ENCODE measurements around the gene COL4A6. TPM values are rescaled to one million over a fixed set of nuclear protein-coding genes. Genes with fewer than 3 reads are reported as not detected.
"Not testable (repeated sequence)": the region's sequence is repeated elsewhere in the genome, so short reads cannot be mapped to it uniquely, and the experiment has no call there.

COL4A6 gene
- not detected in 2 replicates for total RNA-seq (2014; rRNA removed; shearing (Covaris generic); ENCODE audit: low replicate concordance)

- Histone ChIP-seq H3K27ac (ENCODE audit: low read length) (no peak within 1 kb of the TSS), H3K9ac (ENCODE audit: low read length) (no peak within 1 kb of the TSS), H3K9me2 (replicated peaks; ENCODE audit: insufficient read depth, low read length) (no peaks in the 10 kb centered on the region), H3K79me2 (ENCODE audit: low read length) (no peaks in the 10 kb centered on the region), H3K27me3 (ENCODE audit: low read length) (no peaks in the 10 kb centered on the region), H3K4me1 (ENCODE audit: low read length) (no peaks in the 10 kb centered on the region), H3K4me3 (ENCODE audit: low read length) (no peak within 1 kb of the TSS), H3K36me3 (ENCODE audit: insufficient read depth, low read length) (no peaks in the 10 kb centered on the region), H3K4me2 (ENCODE audit: low read depth, low read length, poor library complexity, severe bottlenecking) (no peak within 1 kb of the TSS), H2AFZ (ENCODE audit: low read length) (no peak within 1 kb of the TSS), H4K20me1 (ENCODE audit: insufficient read depth, low read depth, low read length) (no peaks in the 10 kb centered on the region), H3K9me3 (ENCODE audit: low read length) (no peaks in the 10 kb centered on the region)
- no peak for DNase-seq
Measured at GRCh38 chrX:108438110-108438623, at the start of gene COL4A6. COL4A6 (minus strand) TSS chrX:108438422; CDS start chrX:108438196, 226 bp downstream.

- H3K36me3 ChIP-seq (ENCODE audit: insufficient read depth, low read length) = no peaks in the 10 kb centered on the region
- H3K9ac ChIP-seq (ENCODE audit: low read length) = no peak overlapping the region
- no peak overlapping the region for H3K4me2 ChIP-seq (ENCODE audit: low read depth, low read length, poor library complexity, severe bottlenecking)
- H3K4me1 ChIP-seq (ENCODE audit: low read length) = no peaks in the 10 kb centered on the region
- DNase-seq = no peak
- no peak overlapping the region for H2AFZ ChIP-seq (ENCODE audit: low read length)
- H3K4me3 ChIP-seq (ENCODE audit: low read length) = no peak overlapping the region
- no peaks in the 10 kb centered on the region for H3K27me3 ChIP-seq (ENCODE audit: low read length)
- no peaks in the 10 kb centered on the region for H3K79me2 ChIP-seq (ENCODE audit: low read length)
- H4K20me1 ChIP-seq (ENCODE audit: insufficient read depth, low read depth, low read length) = no peaks in the 10 kb centered on the region
- no peaks in the 10 kb centered on the region for H3K9me2 ChIP-seq (replicated peaks; ENCODE audit: insufficient read depth, low read length)
- no peak overlapping the region for H3K27ac ChIP-seq (ENCODE audit: low read length)
- no peaks in the 10 kb centered on the region for H3K9me3 ChIP-seq (ENCODE audit: low read length)
Measured at GRCh38 chrX:108485960-108486359, 47.7 kb upstream of the COL4A6 start.

GRCh38 chrX:108484251-108484650, 46.0 kb upstream of the COL4A6 start:
- no peaks in the 10 kb centered on the region for H3K79me2 ChIP-seq (ENCODE audit: low read length)

GRCh38 chrX:108481528-108481927, 43.3 kb upstream of the COL4A6 start:
- not testable (repeated sequence) for H3K4me2 ChIP-seq (ENCODE audit: low read depth, low read length, poor library complexity, severe bottlenecking); H3K9me3 ChIP-seq (ENCODE audit: low read length); H3K36me3 ChIP-seq (ENCODE audit: insufficient read depth, low read length); H3K4me3 ChIP-seq (ENCODE audit: low read length); H3K9ac ChIP-seq (ENCODE audit: low read length); DNase-seq; H2AFZ ChIP-seq (ENCODE audit: low read length); H3K9me2 ChIP-seq (replicated peaks; ENCODE audit: insufficient read depth, low read length); H4K20me1 ChIP-seq (ENCODE audit: insufficient read depth, low read depth, low read length); H3K27me3 ChIP-seq (ENCODE audit: low read length); H3K79me2 ChIP-seq (ENCODE audit: low read length); H3K4me1 ChIP-seq (ENCODE audit: low read length); H3K27ac ChIP-seq (ENCODE audit: low read length)

More at GRCh38 chrX:108484251-108484650, 46.0 kb upstream of the COL4A6 start:
- no peaks in the 10 kb centered on the region for H3K9me2 ChIP-seq (replicated peaks; ENCODE audit: insufficient read depth, low read length)
- no peak overlapping the region for H3K9ac ChIP-seq (ENCODE audit: low read length)
- no peaks in the 10 kb centered on the region for H3K27me3 ChIP-seq (ENCODE audit: low read length)
- H3K4me3 ChIP-seq (ENCODE audit: low read length) = no peak overlapping the region
- H3K27ac ChIP-seq (ENCODE audit: low read length) = no peak overlapping the region
- H2AFZ ChIP-seq (ENCODE audit: low read length) = no peak overlapping the region
- no peaks in the 10 kb centered on the region for H3K4me1 ChIP-seq (ENCODE audit: low read length)
- H3K9me3 ChIP-seq (ENCODE audit: low read length) = no peaks in the 10 kb centered on the region
- H4K20me1 ChIP-seq (ENCODE audit: insufficient read depth, low read depth, low read length) = no peaks in the 10 kb centered on the region
- H3K36me3 ChIP-seq (ENCODE audit: insufficient read depth, low read length) = no peaks in the 10 kb centered on the region
- no peak overlapping the region for H3K4me2 ChIP-seq (ENCODE audit: low read depth, low read length, poor library complexity, severe bottlenecking)
- DNase-seq = no peak

- H3K9me3 ChIP-seq (ENCODE audit: low read length) = no peaks in the 10 kb centered on the region
- no peak overlapping the region for H3K4me2 ChIP-seq (ENCODE audit: low read depth, low read length, poor library complexity, severe bottlenecking)
- H3K79me2 ChIP-seq (ENCODE audit: low read length) = no peaks in the 10 kb centered on the region
- no peak overlapping the region for H3K4me3 ChIP-seq (ENCODE audit: low read length)
- H2AFZ ChIP-seq (ENCODE audit: low read length) = no peak overlapping the region
- DNase-seq = no peak
- H3K27ac ChIP-seq (ENCODE audit: low read length) = no peak overlapping the region
- no peak overlapping the region for H3K9ac ChIP-seq (ENCODE audit: low read length)
- H4K20me1 ChIP-seq (ENCODE audit: insufficient read depth, low read depth, low read length) = no peaks in the 10 kb centered on the region
- H3K4me1 ChIP-seq (ENCODE audit: low read length) = no peaks in the 10 kb centered on the region
- H3K27me3 ChIP-seq (ENCODE audit: low read length) = no peaks in the 10 kb centered on the region
- H3K9me2 ChIP-seq (replicated peaks; ENCODE audit: insufficient read depth, low read length) = no peaks in the 10 kb centered on the region
- no peaks in the 10 kb centered on the region for H3K36me3 ChIP-seq (ENCODE audit: insufficient read depth, low read length)
Measured at GRCh38 chrX:108473979-108474378, 35.8 kb upstream of the COL4A6 start.

GRCh38 chrX:108468486-108468885, 30.3 kb upstream of the COL4A6 start:
- Histone ChIP-seq H3K4me1 (ENCODE audit: low read length) (no peaks in the 10 kb centered on the region), H3K27ac (ENCODE audit: low read length) (no peak overlapping the region), H3K9me3 (ENCODE audit: low read length) (no peaks in the 10 kb centered on the region), H3K4me3 (ENCODE audit: low read length) (no peak overlapping the region), H3K4me2 (ENCODE audit: low read depth, low read length, poor library complexity, severe bottlenecking) (no peak overlapping the region), H3K36me3 (ENCODE audit: insufficient read depth, low read length) (no peaks in the 10 kb centered on the region), H3K9me2 (replicated peaks; ENCODE audit: insufficient read depth, low read length) (no peaks in the 10 kb centered on the region), H3K79me2 (ENCODE audit: low read length) (no peaks in the 10 kb centered on the region), H3K27me3 (ENCODE audit: low read length) (no peaks in the 10 kb centered on the region), H3K9ac (ENCODE audit: low read length) (no peak overlapping the region), H4K20me1 (ENCODE audit: insufficient read depth, low read depth, low read length) (no peaks in the 10 kb centered on the region), H2AFZ (ENCODE audit: low read length) (no peak overlapping the region)
- DNase-seq = no peak

- no peak overlapping the region for H3K4me2 ChIP-seq (ENCODE audit: low read depth, low read length, poor library complexity, severe bottlenecking)
- no peaks in the 10 kb centered on the region for H4K20me1 ChIP-seq (ENCODE audit: insufficient read depth, low read depth, low read length)
- H2AFZ ChIP-seq (ENCODE audit: low read length) = no peak overlapping the region
- no peak for DNase-seq
- H3K9ac ChIP-seq (ENCODE audit: low read length) = no peak overlapping the region
- no peaks in the 10 kb centered on the region for H3K79me2 ChIP-seq (ENCODE audit: low read length)
- no peak overlapping the region for H3K27ac ChIP-seq (ENCODE audit: low read length)
- no peaks in the 10 kb centered on the region for H3K9me2 ChIP-seq (replicated peaks; ENCODE audit: insufficient read depth, low read length)
- H3K9me3 ChIP-seq (ENCODE audit: low read length) = no peaks in the 10 kb centered on the region
- H3K4me3 ChIP-seq (ENCODE audit: low read length) = no peak overlapping the region
- H3K4me1 ChIP-seq (ENCODE audit: low read length) = no peaks in the 10 kb centered on the region
- H3K27me3 ChIP-seq (ENCODE audit: low read length) = no peaks in the 10 kb centered on the region
- no peaks in the 10 kb centered on the region for H3K36me3 ChIP-seq (ENCODE audit: insufficient read depth, low read length)
Measured at GRCh38 chrX:108464604-108465003, 26.4 kb upstream of the COL4A6 start.

- no peaks in the 10 kb centered on the region for H3K9me2 ChIP-seq (replicated peaks; ENCODE audit: insufficient read depth, low read length)
- H3K27me3 ChIP-seq (ENCODE audit: low read length) = no peaks in the 10 kb centered on the region
- H3K4me2 ChIP-seq (ENCODE audit: low read depth, low read length, poor library complexity, severe bottlenecking) = no peak overlapping the region
- H2AFZ ChIP-seq (ENCODE audit: low read length) = no peak overlapping the region
- H3K4me1 ChIP-seq (ENCODE audit: low read length) = no peaks in the 10 kb centered on the region
- H3K79me2 ChIP-seq (ENCODE audit: low read length) = no peaks in the 10 kb centered on the region
- H3K36me3 ChIP-seq (ENCODE audit: insufficient read depth, low read length) = no peaks in the 10 kb centered on the region
- no peak for DNase-seq
- H4K20me1 ChIP-seq (ENCODE audit: insufficient read depth, low read depth, low read length) = no peaks in the 10 kb centered on the region
- H3K9me3 ChIP-seq (ENCODE audit: low read length) = no peaks in the 10 kb centered on the region
- no peak overlapping the region for H3K4me3 ChIP-seq (ENCODE audit: low read length)
- H3K9ac ChIP-seq (ENCODE audit: low read length) = no peak overlapping the region
- no peak overlapping the region for H3K27ac ChIP-seq (ENCODE audit: low read length)
Measured at GRCh38 chrX:108456971-108457477, 18.8 kb upstream of the COL4A6 start.
